ENCODE data around the gene MYH10.

MYH10 gene

DNA sequence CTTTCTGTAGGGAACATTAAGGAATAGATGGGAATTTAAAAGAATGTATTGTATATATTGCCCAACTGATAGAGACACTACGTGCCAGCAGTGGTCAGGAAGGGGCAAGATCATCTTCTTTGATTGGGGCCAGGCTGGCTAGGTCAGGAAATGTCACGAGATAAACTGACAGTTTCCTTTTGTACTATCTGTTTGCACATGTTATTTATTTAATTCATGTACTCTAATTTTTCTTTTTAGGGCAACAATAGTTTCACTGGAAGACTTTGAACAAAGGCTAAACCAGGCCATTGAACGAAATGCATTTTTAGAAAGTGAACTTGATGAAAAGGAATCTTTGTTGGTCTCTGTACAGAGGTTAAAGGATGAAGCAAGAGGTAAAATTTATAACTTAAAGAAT, 182.2 kb downstream of the MYH10 start:
- FAIRE-seq: no peak
- no peak for DNase-seq (ENCODE audit: low spot score)

DNA sequence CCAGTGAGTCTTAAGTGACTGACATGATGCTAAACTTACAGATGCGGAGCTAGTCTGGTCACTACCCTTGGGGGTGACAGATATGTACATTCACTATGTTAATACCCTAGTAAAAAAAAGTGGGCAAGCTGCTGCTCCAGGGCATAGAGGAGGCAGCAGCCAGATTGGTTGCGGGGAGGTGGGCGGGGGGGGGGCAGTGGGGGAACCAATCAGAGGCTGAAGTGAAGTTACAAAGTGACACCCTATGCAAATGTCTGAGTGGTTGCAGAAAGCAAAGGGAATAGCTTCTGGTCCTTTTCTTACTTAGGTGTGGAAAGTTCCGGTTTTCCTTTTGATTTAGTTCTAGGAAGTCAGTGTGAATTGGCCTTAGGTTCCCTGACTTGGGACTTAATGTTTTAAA, 182.7 kb downstream of the MYH10 start:
- no peak for DNase-seq (ENCODE audit: low spot score)
- FAIRE-seq: no peak

DNA sequence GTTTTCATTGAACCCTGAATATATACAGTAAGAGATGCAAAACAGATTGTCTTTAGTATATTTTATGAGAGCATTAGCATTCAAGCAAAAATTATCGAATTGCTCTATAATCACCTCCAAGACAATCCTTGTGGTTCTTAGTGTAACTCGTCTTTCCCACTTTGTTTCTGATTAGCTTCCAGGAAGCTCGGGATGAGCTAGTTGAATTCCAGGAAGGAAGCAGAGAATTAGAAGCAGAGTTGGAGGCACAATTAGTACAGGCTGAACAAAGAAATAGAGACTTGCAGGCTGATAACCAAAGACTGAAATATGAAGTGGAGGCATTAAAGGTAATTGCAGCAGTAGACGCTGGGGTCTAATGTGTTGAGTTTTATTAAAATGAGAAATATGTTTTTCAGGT, 185.0 kb downstream of the MYH10 start:
- DNase-seq (ENCODE audit: low spot score) (no peak), FAIRE-seq (no peak)

DNA sequence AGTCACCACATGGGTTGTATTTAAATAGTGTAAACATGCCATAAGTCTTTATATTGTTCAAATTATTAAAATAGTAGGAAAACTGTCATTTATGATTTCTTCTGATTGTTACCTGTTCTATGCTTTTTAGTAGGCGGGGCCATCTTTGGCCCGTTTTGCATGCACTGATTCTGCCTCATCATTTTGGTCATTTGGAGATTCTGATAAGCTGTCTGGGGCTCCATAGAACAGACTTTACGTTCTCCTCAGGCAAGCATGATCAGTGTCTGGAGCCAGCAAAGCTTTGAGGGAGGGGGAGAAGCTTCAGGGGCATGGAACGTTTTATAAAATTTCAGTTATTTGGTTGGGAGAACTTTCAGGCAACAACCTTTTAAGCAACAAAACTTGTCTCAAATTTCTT, 186.0 kb downstream of the MYH10 start:
- DNase-seq (ENCODE audit: low spot score): no peak
- FAIRE-seq: no peak

DNA sequence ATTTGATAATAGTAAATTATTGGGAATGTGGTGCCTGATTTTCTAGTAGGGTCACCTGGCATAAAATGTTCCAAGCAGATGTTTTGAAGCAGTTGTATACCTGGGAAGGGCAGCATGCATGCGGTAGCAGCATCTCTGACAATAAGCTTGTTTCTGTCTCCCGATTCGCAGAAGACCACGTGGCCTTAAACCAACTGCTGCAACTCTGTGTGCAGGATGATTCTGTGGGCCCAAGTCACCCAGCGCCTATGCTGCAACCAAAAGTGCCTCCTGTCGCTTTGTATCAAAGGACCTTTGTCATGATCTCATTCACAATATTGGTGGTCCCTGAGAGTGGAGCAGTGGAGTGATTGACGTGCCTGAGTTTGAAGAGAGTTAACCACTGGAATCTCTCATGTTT, 186.8 kb downstream of the MYH10 start:
- no peak for DNase-seq (ENCODE audit: low spot score)
- FAIRE-seq: no peak

DNA sequence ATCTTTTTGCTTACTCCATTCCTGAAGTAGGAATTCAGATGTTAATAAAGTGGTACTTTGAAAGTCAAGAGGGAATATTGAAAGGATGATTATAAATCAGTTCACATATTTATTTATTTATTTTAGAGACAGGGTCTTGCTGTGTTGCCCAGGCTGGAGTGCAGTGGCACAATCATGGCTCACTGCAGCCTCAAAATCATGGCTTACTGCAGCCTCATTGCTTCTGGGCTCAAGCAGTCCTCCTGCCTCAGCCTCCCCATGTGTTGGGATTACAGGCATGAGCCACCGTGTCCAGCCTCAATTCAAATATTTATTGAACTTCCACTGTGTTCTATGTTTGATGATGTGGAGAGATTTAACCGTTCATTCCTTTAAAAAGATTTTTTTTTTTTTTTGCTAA, 188.2 kb downstream of the MYH10 start:
- FAIRE-seq: no peak
- no peak for DNase-seq (ENCODE audit: low spot score)

DNA sequence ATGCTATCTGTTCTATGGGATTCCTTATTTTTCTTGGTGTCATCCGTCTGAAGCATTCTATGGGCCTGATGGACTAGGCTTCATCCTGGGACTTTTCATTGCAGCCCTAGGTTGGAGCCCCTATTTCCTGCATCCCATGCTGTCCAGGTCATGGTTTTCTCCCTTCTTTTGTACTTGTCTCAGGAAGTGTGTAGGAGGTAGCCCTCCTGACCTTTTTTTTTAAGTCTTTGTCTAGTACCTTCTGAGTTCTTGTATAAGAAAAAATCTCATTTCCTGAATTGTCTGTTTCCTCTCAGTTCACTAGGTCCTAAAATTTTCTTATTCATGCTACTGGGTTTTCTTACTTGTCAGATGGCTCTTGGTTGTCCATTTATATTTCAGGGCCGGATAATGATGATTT, 188.8 kb downstream of the MYH10 start:
- DNase-seq (ENCODE audit: low spot score) (no peak), FAIRE-seq (no peak)

DNA sequence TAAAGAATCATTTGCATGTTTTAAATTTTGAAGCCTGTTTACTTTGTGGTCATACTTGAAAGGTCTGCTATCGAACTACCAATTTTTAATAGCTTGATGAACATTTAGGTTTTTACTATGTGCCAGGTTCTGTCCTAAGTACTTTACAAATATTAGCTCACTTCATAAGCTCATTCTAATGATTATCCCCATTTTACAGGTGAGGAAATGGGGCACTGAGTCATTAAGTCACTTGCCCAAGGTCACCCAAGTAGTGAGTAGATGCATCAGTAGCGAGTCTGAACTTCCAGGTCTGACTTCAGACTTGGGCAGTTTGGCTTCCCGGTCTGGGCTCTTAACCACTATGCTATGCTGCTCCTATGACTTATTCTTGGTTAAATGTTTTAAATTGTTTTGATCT, 190.8 kb downstream of the MYH10 start:
- DNase-seq (ENCODE audit: low spot score): no peak
- FAIRE-seq: no peak

DNA sequence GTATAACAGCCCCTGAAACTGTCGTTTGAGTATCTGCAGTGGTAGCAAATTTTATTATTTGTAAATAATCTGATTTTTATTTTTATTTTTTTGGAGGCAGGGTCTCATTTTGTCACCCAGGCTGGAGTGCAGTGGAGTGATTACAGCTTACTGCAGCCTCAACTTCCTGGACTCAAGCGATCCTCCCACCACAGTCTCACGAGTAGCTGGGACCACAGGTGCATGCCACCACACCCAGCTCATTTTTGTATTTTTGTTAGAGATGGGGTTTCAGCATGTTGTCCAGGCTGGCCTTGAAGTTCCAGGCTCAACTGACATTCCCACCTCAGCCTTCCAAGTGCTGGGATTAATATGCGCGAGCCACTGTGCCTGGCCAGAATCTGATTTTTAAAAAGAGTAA, 192.1 kb downstream of the MYH10 start:
- DNase-seq (ENCODE audit: low spot score): no peak
- FAIRE-seq: no peak

DNA sequence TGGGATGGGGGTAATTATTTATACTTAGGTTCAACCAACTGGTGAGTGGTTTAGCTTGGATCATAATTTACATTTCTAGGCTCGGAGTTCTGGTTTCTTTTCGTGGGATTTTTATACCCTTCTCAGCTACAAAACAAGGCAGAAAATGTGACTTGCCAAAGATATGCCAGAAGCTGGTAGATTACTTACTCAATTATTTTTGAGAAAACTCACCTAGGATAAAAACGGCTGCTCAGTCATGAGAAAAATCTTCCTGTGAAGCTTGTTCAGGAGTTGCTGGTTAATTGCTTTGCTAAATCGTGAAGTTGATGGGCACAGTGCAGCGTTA, 193.7 kb downstream of the MYH10 start:
- FAIRE-seq: no peak
- DNase-seq (ENCODE audit: low spot score): no peak

DNA sequence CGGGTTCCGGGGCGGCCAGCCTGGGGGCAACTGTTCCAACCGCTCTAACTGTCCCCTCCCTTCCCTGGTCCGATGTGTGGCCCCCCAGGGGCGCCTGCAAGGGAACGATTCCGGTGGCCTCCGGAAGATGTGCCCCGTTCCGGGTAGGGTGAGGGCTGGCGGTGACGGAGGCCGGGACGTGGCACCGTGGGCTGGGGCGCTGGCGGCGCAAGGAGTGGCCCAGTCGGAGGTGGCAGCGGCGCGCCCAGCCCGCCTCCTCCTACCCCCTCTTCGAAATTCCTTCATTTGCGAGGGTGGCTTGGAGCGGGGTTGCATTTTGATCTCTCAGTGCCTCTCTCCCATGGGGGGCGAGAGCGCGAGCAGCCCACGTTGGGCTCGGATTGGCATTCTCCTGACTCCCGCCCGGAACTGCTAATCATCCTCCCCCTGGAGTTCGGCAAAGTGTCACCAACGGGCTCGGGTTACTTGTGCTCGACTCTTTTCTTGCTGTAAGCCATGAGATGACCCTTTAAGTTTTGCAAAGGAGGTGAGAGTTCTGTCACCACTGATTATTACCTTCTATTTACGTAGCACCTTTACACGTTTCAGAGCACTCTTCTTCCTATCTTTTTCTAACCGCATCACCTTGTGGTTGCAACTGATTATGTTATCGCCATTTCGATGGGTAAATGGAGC, 194.2 kb downstream of the MYH10 start:
- FAIRE-seq (no peak), DNase-seq (ENCODE audit: low spot score) (peak; percentile 48)

DNA sequence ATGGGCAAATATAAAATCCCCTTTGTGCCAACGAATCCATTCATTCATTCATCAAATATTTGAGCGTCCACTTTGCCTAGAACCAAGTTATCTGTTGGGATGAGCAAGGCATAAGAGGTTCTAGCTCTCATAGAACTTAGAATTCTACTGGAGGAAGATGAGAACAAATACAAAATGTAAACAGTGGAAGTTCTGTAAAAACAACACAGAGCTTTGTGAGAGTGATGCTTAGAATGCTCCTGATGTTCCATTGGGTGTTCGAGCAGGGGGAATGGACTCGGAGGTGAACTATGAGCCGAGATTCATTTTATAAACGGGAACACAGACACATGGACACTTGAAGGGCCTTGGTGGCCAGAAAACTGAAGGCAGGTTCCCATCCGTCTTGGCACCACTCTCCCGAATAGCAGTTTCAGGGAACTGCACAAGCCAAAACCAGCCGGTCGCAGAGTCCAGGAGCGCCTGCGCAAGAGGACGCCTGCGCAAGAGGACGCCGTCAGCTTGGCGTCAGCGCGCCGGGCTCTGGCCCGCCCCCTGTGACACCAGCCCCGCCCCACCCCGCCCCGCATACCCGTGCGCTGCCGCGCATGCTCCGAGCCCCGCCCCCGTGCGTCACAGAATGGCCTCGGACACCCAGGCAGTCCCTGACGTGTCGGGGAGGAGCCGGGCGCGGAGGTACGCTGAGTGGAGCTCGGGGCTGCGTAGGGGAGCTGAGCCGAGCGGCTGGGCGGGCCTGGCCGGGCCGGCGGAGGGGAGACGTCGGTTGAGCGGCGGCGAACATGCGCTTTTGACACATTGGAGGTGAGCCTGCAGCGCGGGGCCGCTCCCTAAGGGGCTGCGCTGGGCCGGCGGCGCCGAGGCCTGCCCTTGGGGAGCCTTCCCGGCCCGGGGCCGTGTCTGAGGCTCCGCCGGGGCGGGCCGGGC, 195.0 kb downstream of the MYH10 start, which contains the start of gene NDEL1:
TSS of gene NDEL1 (plus strand) at position 640 of the 924 bp plus-strand sequence. CDS start 8,388 bp downstream, outside the sequence.
- FAIRE-seq (no peak), DNase-seq (ENCODE audit: low spot score) (peak; percentile 97)

DNA sequence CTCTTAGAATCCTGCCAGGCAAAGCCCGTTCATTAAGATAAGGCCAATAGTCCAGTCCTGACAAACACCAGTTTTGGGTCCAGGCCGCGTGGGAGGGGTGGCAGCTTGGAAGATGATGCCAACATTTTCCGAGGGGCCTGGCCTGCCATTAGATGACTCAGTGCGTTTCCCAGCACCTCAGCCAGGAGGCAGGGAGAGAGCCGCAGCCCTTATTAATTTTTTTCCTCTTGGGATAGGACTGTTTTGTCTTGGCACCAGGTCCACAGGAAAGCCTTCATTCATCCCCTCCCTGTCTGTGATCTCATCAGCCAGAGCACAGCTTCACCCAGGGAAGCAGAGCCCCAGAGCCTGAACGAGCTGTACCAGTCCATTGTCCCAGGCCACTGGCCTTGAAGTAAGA, 199.6 kb downstream of the MYH10 start:
- FAIRE-seq: no peak
- DNase-seq (ENCODE audit: low spot score): peak; percentile 35

DNA sequence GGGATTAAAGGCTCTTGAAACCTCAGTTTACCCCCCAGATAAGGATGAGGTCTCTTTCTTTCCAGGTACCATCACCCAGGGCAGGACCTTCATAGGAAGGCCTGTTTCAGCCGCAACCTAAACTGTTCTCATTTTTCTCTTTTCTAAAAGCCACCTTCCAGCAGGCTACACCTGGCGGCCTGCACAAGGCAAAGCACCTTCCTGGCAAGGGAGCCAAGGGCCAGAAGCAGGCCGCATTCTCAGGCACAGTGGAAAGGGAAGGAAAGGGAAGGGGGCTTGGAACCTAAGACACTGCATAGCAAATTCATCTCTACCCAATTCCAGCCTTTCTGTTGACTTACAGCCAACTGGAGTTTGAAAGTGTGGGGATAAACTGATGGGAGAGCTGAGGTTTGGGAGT, 203.7 kb downstream of the MYH10 start:
- no peak for DNase-seq (ENCODE audit: low spot score)
- no peak for FAIRE-seq

DNA sequence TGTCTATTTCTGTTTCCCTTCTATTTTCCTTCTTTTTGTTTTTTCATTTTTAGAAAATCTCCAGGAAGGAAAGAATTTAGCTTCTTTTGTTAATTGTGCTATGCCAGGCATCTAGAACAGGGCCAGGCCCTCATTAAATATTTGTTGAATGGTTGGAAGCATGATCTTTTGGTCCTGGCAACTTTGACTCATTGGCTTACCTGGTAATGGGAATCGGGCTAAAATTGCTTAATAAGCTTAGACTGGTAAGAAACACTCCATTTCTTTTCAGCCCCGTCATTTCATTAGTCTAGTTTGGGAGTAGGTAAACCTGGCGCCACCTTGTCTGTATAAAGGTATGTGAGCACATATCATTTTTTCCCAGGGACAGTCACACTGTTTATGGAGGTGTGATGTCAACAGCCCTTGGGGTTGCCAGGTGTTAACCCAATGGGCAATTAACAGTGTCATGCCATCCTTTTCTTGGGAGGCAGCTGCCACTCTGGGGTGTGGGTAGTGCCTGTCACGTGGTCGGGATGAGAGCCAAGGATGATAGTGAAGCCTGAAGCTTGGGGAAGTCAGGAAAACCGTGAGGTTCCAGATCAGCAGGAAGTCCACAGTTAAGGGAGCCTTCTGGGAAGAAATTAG, 204.3 kb downstream of the MYH10 start:
- no peak for FAIRE-seq
- DNase-seq (ENCODE audit: low spot score): no peak

Data from urothelium cell line (cell line).